NCI-H2171 (cell line): ENCODE results near the gene BCL2L2.
"Not testable (repeated sequence)": the region's sequence is repeated elsewhere in the genome, so short reads cannot be mapped to it uniquely, and the experiment has no call there.

Source experiments
- DNase-seq: peaks from one replicate; lab custom pipeline; 2025; lab: John Stamatoyannopoulos, UW

Gene BCL2L2

GRCh38 chr14:23306412-23307145 is at the start of gene BCL2L2:
Gene BCL2L2, plus strand, starts transcription at chr14:23306833. Its CDS starts 935 bp downstream, at chr14:23307768.
- peak; percentile 88 for DNase-seq

GRCh38 chr14:23258256-23258655 is 48.4 kb upstream of the BCL2L2 start:
- DNase-seq, result no peak

- DNase-seq, result no peak
Observed at GRCh38 chr14:23259426-23259825, 47.2 kb upstream of the BCL2L2 start.

- DNase-seq, result not testable (repeated sequence)
Observed at GRCh38 chr14:23260849-23261248, 45.8 kb upstream of the BCL2L2 start.

GRCh38 chr14:23269193-23269592 is 37.4 kb upstream of the BCL2L2 start:
- DNase-seq, result no peak

GRCh38 chr14:23275412-23275811 is 31.2 kb upstream of the BCL2L2 start:
- no peak for DNase-seq

GRCh38 chr14:23277189-23277588 is 29.4 kb upstream of the BCL2L2 start:
- DNase-seq, result no peak

GRCh38 chr14:23277928-23278327 is 28.7 kb upstream of the BCL2L2 start:
- not testable (repeated sequence) for DNase-seq

GRCh38 chr14:23281247-23281646 is 25.4 kb upstream of the BCL2L2 start:
- DNase-seq, result no peak

- no peak for DNase-seq
Observed at GRCh38 chr14:23284654-23285529, 21.7 kb upstream of the BCL2L2 start.

GRCh38 chr14:23285530-23286019 is 21.1 kb upstream of the BCL2L2 start:
- DNase-seq, result no peak

- peak; percentile 100 for DNase-seq
Observed at GRCh38 chr14:23286020-23286901, 20.4 kb upstream of the BCL2L2 start, which contains the start of gene HOMEZ. Gene HOMEZ, minus strand, starts transcription at chr14:23286132. Its CDS starts 180 bp downstream, at chr14:23285952.

- no peak for DNase-seq
Observed at GRCh38 chr14:23286902-23287479, 19.6 kb upstream of the BCL2L2 start.

- DNase-seq, result peak; percentile 72
Observed at GRCh38 chr14:23294734-23295561, 11.7 kb upstream of the BCL2L2 start.

- no peak for DNase-seq
Observed at GRCh38 chr14:23296012-23296777, 10.4 kb upstream of the BCL2L2 start.

- no peak for DNase-seq
Observed at GRCh38 chr14:23297096-23297495, 9.5 kb upstream of the BCL2L2 start.

GRCh38 chr14:23297611-23298277 is 8.9 kb upstream of the BCL2L2 start:
- no peak for DNase-seq

GRCh38 chr14:23299211-23299957 is 7.2 kb upstream of the BCL2L2 start:
- DNase-seq, result no peak
